ENCODE results near the gene UNC93B1. TPM values are rescaled to one million over a fixed set of nuclear protein-coding genes. Genes with fewer than 3 reads are reported as not detected.
"Not testable (repeated sequence)": the region's sequence is repeated elsewhere in the genome, so short reads cannot be mapped to it uniquely, and the experiment has no call there.

UNC93B1 gene
- total RNA-seq, 2 experiments from 2014 or later, result 21.3 to 22.0 TPM

GRCh38 chr11:67993821-67994220 lies 10.1 kb downstream of the UNC93B1 start:
- H3K9me3 ChIP-seq (ENCODE audit: control insufficient read depth in 1 of 2, insufficient read depth in 1 of 2, low read length in 2 of 2); H3K9me3 Mint-ChIP-seq; H3K4me3 ChIP-seq (ENCODE audit: low read length); H3K36me3 Mint-ChIP-seq (ENCODE audit: low read depth); H3K27ac ChIP-seq (ENCODE audit: low read depth in 1 of 2, low read length in 2 of 2); intact Hi-C loops (cut with DNase I, micrococcal nuclease); H3K4me3 Mint-ChIP-seq; H3K27ac Mint-ChIP-seq; H3K27me3 ChIP-seq (ENCODE audit: control insufficient read depth in 1 of 2, insufficient read depth in 2 of 2, low read length in 2 of 2); ATAC-seq (ENCODE audit: poor library complexity); H3K36me3 ChIP-seq (ENCODE audit: insufficient read depth, low read length); H3K27me3 Mint-ChIP-seq: not testable (repeated sequence)
- DNase-seq, result peak; percentile 16 to 69 (median 46)
- peaks cover 32% of the 10 kb centered on the region for H3K4me1 ChIP-seq (ENCODE audit: insufficient read depth, low read length)
- ChIA-PET CTCF (interaction anchor here (0.9 to 1.1 kb wide), 4 partner anchors 8 to 47 kb away, joined by 3 to 4 read pairs (median 4); partner anchors contain the start of gene NDUFS8), POLR2A (interaction anchor here (1.1 kb wide), 1 partner anchor 9 kb away, joined by 3 read pairs; no protein-coding TSS in a partner anchor)
- peak; percentile 61 for TF ChIP-seq CTCF (IDR thresholded peaks at IDR 0.05)
- H3K4me1 Mint-ChIP-seq (ENCODE audit: low read depth), result peaks cover 18% of the 10 kb centered on the region

DNA sequence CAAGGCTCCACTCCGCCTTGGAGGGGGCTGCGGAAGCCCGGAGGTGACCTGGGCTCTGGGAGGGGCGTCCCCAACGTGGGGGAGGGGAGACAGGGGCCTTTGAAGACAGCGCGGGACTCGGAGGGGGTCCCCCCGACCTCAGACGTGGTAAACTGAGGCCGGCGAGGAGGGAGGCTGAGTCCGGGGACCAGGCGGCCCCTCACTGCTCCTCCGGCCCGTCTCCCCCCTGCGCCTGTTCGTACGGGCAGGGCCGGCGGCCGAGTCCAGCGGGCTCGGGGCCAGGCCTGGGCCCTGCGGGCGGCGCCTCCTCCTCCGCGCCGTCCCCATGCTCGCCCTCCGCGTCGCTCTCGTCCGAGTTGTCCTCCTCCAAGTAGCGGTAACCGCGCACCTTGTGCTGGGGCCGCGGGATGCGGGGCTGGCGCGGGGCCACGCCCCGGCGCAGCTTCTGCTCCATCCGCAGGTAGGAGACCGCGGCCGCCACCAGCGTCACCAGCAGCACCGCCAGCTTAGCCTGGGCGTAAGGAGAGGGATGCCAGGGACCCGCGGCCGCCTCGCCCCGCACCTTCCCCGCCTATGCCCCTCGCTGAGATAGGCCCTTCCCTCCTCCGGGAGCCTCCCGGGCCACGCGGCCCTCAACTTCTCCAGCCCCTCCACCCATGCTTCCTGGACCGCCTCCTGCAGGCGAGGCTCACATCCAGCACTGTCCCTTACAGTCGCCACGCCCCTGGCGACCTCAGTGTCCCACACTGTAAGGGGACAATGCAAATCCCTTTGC lies 12.4 kb downstream of the UNC93B1 start:
- H3K4me1 Mint-ChIP-seq (ENCODE audit: low read depth); ATAC-seq (ENCODE audit: poor library complexity); H3K27me3 Mint-ChIP-seq; H3K4me1 ChIP-seq (ENCODE audit: insufficient read depth, low read length); H3K4me3 Mint-ChIP-seq; H3K36me3 ChIP-seq (ENCODE audit: insufficient read depth, low read length); H3K36me3 Mint-ChIP-seq (ENCODE audit: low read depth); POLR2A ChIA-PET; H3K27ac ChIP-seq (ENCODE audit: low read depth in 1 of 2, low read length in 2 of 2); intact Hi-C loops (cut with DNase I, micrococcal nuclease); H3K27ac Mint-ChIP-seq; H3K9me3 Mint-ChIP-seq; H3K27me3 ChIP-seq (ENCODE audit: control insufficient read depth in 1 of 2, insufficient read depth in 2 of 2, low read length in 2 of 2); DNase-seq; H3K9me3 ChIP-seq (ENCODE audit: control insufficient read depth in 1 of 2, insufficient read depth in 1 of 2, low read length in 2 of 2); H3K4me3 ChIP-seq (ENCODE audit: low read length): not testable (repeated sequence)
- CTCF ChIA-PET, result interaction anchor here (1.2 kb wide), 1 partner anchor 36 kb away, joined by 5 read pairs; no protein-coding TSS in a partner anchor

- POLR2A ChIA-PET; H3K27me3 ChIP-seq (ENCODE audit: control insufficient read depth in 1 of 2, insufficient read depth in 2 of 2, low read length in 2 of 2); ATAC-seq (ENCODE audit: poor library complexity): not testable (repeated sequence)
Measured at GRCh38 chr11:67990546-67991346, 13.2 kb downstream of the UNC93B1 start.

DNA sequence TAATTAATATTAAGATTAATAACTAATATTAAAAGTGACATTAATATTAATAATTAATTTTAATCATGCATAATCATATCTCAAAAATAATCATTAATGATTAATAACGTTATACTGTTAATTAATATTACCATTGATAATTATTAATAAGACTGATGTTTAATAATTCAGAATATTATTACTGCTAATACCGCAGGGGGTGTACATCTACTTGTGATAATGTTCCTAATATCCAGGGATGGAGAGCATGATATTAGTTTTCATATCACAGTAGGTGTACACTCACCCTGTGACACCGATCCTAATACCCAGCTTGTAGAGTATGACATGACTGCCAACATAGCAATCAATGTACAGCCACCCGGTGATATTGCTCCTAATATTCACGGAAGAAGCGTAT lies 18.6 kb downstream of the UNC93B1 start:
- H3K4me3 Mint-ChIP-seq; H3K27me3 Mint-ChIP-seq; ATAC-seq (ENCODE audit: poor library complexity); H3K4me1 Mint-ChIP-seq (ENCODE audit: low read depth); intact Hi-C loops (cut with DNase I, micrococcal nuclease); H3K36me3 ChIP-seq (ENCODE audit: insufficient read depth, low read length); H3K27ac ChIP-seq (ENCODE audit: low read depth in 1 of 2, low read length in 2 of 2); H3K4me3 ChIP-seq (ENCODE audit: low read length); H3K36me3 Mint-ChIP-seq (ENCODE audit: low read depth); H3K27ac Mint-ChIP-seq; POLR2A ChIA-PET; H3K27me3 ChIP-seq (ENCODE audit: control insufficient read depth in 1 of 2, insufficient read depth in 2 of 2, low read length in 2 of 2); CTCF ChIA-PET; H3K9me3 Mint-ChIP-seq; H3K4me1 ChIP-seq (ENCODE audit: insufficient read depth, low read length); H3K9me3 ChIP-seq (ENCODE audit: control insufficient read depth in 1 of 2, insufficient read depth in 1 of 2, low read length in 2 of 2); DNase-seq: not testable (repeated sequence)

More at GRCh38 chr11:67990546-67991346, 13.2 kb downstream of the UNC93B1 start:
- H3K36me3 Mint-ChIP-seq (ENCODE audit: low read depth); CTCF ChIA-PET; H3K4me1 Mint-ChIP-seq (ENCODE audit: low read depth); H3K9me3 Mint-ChIP-seq; H3K27ac Mint-ChIP-seq; H3K9me3 ChIP-seq (ENCODE audit: control insufficient read depth in 1 of 2, insufficient read depth in 1 of 2, low read length in 2 of 2); H3K36me3 ChIP-seq (ENCODE audit: insufficient read depth, low read length); H3K27me3 Mint-ChIP-seq; H3K4me3 Mint-ChIP-seq; H3K4me3 ChIP-seq (ENCODE audit: low read length); H3K4me1 ChIP-seq (ENCODE audit: insufficient read depth, low read length); H3K27ac ChIP-seq (ENCODE audit: low read depth in 1 of 2, low read length in 2 of 2); intact Hi-C loops (cut with DNase I, micrococcal nuclease): not testable (repeated sequence)
- peak in 2 of 14 experiments; percentile 40 to 50 for DNase-seq
